ENCODE results near the gene IMMP2L.

IMMP2L gene

DNA sequence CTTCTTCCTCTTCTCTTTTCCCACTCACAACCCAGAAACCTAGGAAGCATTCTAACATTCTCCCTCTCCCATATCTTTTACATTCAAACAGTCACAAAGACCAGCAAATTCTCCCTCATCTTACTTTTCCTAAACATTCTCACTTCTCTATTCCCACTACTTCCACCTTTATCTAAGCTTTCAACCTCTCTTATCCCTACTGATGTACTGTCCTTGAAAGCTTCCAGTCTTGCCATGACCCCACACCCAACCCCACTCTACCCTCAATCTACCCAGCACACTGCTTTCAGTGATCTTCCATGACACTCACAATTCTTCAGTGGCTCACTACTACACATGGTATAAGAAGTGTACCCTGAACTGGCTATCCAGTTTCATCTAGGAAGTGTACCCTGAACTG lies 5.3 kb downstream of the IMMP2L start:
- H3K4me3 ChIP-seq (ENCODE audit: low read depth in 1 of 2, low read length in 1 of 2) = no peak overlapping the region
- H3K36me3 ChIP-seq = no peaks in the 10 kb centered on the region
- H3K9me3 ChIP-seq = no peaks in the 10 kb centered on the region
- peaks cover 13% of the 10 kb centered on the region for H3K27me3 ChIP-seq
- no peak for TF ChIP-seq CTCF (IDR thresholded peaks at IDR 0.05)
- H3K27ac ChIP-seq = no peak overlapping the region
- peaks cover 6% of the 10 kb centered on the region in 2 experiments for H3K4me1 ChIP-seq (ENCODE audit: control insufficient read depth in 1 of 2, insufficient read depth in 1 of 2, low read depth in 1 of 2, low read length in 1 of 2)

DNA sequence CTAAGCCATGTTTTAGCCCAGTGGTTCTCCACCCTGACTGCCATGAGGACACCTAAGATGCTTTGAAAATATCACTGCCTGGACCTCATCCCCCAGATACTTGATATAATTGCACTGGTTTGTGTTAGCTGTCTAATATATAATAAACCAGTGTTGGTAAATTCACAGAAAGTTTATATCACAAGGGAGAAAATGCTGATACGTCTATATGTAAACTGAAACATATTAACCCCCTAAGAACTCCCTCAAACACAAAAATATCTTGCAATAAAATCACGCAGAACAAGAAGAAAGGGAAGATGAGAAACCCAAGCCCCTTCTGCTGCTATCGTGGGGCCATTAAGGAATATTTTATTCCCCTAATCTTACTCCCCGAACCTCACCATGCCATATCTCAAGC lies 8.2 kb downstream of the IMMP2L start:
- Histone ChIP-seq H3K9me3 (no peaks in the 10 kb centered on the region), H3K4me1 (ENCODE audit: control insufficient read depth in 1 of 2, insufficient read depth in 1 of 2, low read depth in 1 of 2, low read length in 1 of 2) (no peaks in the 10 kb centered on the region), H3K27ac (no peak overlapping the region), H3K36me3 (no peaks in the 10 kb centered on the region), H3K27me3 (no peaks in the 10 kb centered on the region), H3K4me3 (ENCODE audit: low read depth in 1 of 2, low read length in 1 of 2) (no peak overlapping the region)
- TF ChIP-seq CTCF (IDR thresholded peaks at IDR 0.05) = no peak

- H3K27me3 ChIP-seq = no peaks in the 10 kb centered on the region
- H3K36me3 ChIP-seq = no peaks in the 10 kb centered on the region
- H3K4me3 ChIP-seq (ENCODE audit: low read depth in 1 of 2, low read length in 1 of 2) = no peak overlapping the region
- H3K27ac ChIP-seq = no peak overlapping the region
- no peaks in the 10 kb centered on the region for H3K9me3 ChIP-seq
- TF ChIP-seq CTCF (IDR thresholded peaks at IDR 0.05) = no peak
- H3K4me1 ChIP-seq (ENCODE audit: control insufficient read depth in 1 of 2, insufficient read depth in 1 of 2, low read depth in 1 of 2, low read length in 1 of 2) = no peaks in the 10 kb centered on the region
These were observed 21.2 kb downstream of the IMMP2L start for GRCh38 chr7:111541067-111541466.

DNA sequence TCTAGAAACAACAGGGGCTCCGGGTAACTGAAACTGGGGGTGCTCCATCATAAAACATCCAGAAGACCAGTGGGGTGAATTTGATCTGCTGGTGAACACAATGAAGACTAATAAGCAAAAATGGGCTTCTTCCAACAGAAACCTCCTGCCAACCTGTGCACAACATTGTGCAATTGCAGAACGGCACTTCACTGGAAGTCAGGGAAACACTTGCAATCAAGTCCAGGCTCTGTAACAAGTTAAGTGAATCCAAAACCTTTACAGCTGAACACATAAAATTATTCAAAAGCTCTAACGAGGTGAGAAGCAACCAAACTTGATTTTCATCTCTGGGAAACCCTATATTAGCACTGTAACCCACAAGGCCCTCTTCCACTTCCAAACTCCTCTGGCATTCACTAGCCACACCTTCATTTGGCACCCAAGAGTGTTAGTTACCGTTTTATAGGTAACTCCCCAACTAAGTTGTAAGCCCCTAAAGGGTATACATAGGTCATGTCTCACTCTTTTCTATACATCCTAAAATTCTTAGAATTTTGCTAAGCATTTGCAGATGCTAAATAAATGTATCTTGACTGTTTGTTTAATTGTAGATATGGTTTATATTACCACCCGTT lies 22.0 kb downstream of the IMMP2L start:
- no peak overlapping the region for H3K4me3 ChIP-seq (ENCODE audit: low read depth in 1 of 2, low read length in 1 of 2)
- H3K9me3 ChIP-seq = no peaks in the 10 kb centered on the region
- H3K27ac ChIP-seq = no peak overlapping the region
- H3K36me3 ChIP-seq = no peaks in the 10 kb centered on the region
- no peak for TF ChIP-seq CTCF (IDR thresholded peaks at IDR 0.05)
- no peaks in the 10 kb centered on the region for H3K27me3 ChIP-seq
- H3K4me1 ChIP-seq (ENCODE audit: control insufficient read depth in 1 of 2, insufficient read depth in 1 of 2, low read depth in 1 of 2, low read length in 1 of 2) = no peaks in the 10 kb centered on the region

DNA sequence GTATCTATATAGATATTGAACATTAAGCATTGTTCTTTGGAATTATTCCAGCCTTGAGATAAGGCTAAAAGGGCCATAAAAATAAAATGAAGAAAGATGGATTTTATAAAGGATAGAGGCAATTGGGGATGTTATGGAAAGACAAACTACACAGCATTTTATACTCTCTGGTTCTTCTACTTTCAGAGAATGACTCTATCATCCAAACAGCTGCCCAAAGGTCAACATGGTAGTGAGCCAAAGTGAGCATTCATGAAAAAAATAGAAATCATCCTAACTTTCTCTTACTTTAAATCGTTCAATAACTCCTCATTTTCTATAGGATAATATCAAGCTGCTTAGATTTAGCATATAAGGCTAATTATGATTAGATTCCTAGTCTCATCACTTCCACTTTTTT lies 25.2 kb downstream of the IMMP2L start:
- H3K27ac ChIP-seq = no peak overlapping the region
- no peak for TF ChIP-seq CTCF (IDR thresholded peaks at IDR 0.05)
- no peaks in the 10 kb centered on the region for H3K4me1 ChIP-seq (ENCODE audit: control insufficient read depth in 1 of 2, insufficient read depth in 1 of 2, low read depth in 1 of 2, low read length in 1 of 2)
- no peaks in the 10 kb centered on the region for H3K9me3 ChIP-seq
- no peak overlapping the region for H3K4me3 ChIP-seq (ENCODE audit: low read depth in 1 of 2, low read length in 1 of 2)
- no peaks in the 10 kb centered on the region for H3K27me3 ChIP-seq
- H3K36me3 ChIP-seq = no peaks in the 10 kb centered on the region
